Posterior cingulate gyrus (tissue), 11 donors: Measurements from ENCODE around the gene CCDC92B.

Experiments
- DNase-seq, 10 donors: peaks; one replicate each; pipeline versions ENCODE4 v3.0.0 to v3.0.0-alpha.2; 2020 to 2021; ENCODE audit warnings: mixed read lengths in 3 of 10
- intact Hi-C: fragments of 100-400 bp; cut with DNase I; formaldehyde crosslinking; loops from one replicate; pipeline ENCODE4 v1.15.1; 2023

The CCDC92B gene

GRCh38 chr17:2723997-2724783, 25.3 kb downstream of the CCDC92B start:
- no peak for DNase-seq
- intact Hi-C loops = no loop called here

GRCh38 chr17:2723505-2723996, 25.9 kb downstream of the CCDC92B start:
- DNase-seq = no peak
- intact Hi-C loops = no loop called here

- DNase-seq = no peak
- intact Hi-C loops = no loop called here
These were observed 26.8 kb downstream of the CCDC92B start for GRCh38 chr17:2722611-2723010.

GRCh38 chr17:2721603-2722002, 27.8 kb downstream of the CCDC92B start:
- intact Hi-C loops = no loop called here
- no peak for DNase-seq

- intact Hi-C loops = loop anchor here (10.0 kb wide), 1 partner anchor 125 kb away; the partner anchor contains the start of gene PAFAH1B1
- DNase-seq = no peak
These were observed 29.6 kb downstream of the CCDC92B start for GRCh38 chr17:2719861-2720260.

GRCh38 chr17:2718150-2718938, 31.1 kb downstream of the CCDC92B start:
- intact Hi-C loops = loop anchor here (10.0 kb wide), 1 partner anchor 124 kb away; the partner anchor contains the start of gene PAFAH1B1
- DNase-seq = no peak

- intact Hi-C loops = loop anchor here (10.0 kb wide), 1 partner anchor 122 kb away; the partner anchor contains the start of gene PAFAH1B1
- no peak for DNase-seq
These were observed 32.8 kb downstream of the CCDC92B start for GRCh38 chr17:2716649-2717048.

- no peak for DNase-seq
- intact Hi-C loops = loop anchor here (5.0 to 10.0 kb wide), 2 partner anchors 119 to 322 kb away; partner anchors contain the start of gene PAFAH1B1
These were observed 35.6 kb downstream of the CCDC92B start for GRCh38 chr17:2713881-2714280.

GRCh38 chr17:2712300-2713043, 37.0 kb downstream of the CCDC92B start:
- intact Hi-C loops = loop anchor here (5.0 to 10.0 kb wide), 2 partner anchors 118 to 320 kb away; partner anchors contain the start of gene PAFAH1B1
- DNase-seq = peak in 1 of 10 donors; percentile 72

- intact Hi-C loops = loop anchor here (5.0 to 10.0 kb wide), 2 partner anchors 117 to 319 kb away; partner anchors contain the start of gene PAFAH1B1
- peak; percentile 89 to 99 (median 94) for DNase-seq
These were observed 37.7 kb downstream of the CCDC92B start, which contains the start of gene CLUH for GRCh38 chr17:2711608-2712299. Gene CLUH (minus strand): TSS chr17:2711764. CDS start chr17:2711661, 103 bp downstream.

GRCh38 chr17:2710803-2711607, 38.4 kb downstream of the CCDC92B start:
- DNase-seq = peak in 1 of 10 donors; percentile 84
- intact Hi-C loops = loop anchor here (5.0 to 10.0 kb wide), 2 partner anchors 116 to 319 kb away; partner anchors contain the start of gene PAFAH1B1

GRCh38 chr17:2710071-2710802, 39.2 kb downstream of the CCDC92B start:
- peak in 1 of 10 donors; percentile 77 for DNase-seq
- intact Hi-C loops = loop anchor here (5.0 to 10.0 kb wide), 2 partner anchors 115 to 318 kb away; partner anchors contain the start of gene PAFAH1B1

- DNase-seq = peak in 1 of 10 donors; percentile 84
- intact Hi-C loops = no loop called here
These were observed 40.2 kb downstream of the CCDC92B start for GRCh38 chr17:2709183-2709661.

- DNase-seq = peak in 1 of 10 donors; percentile 40
- intact Hi-C loops = no loop called here
These were observed 40.8 kb downstream of the CCDC92B start for GRCh38 chr17:2708585-2709182.

- DNase-seq = peak in 9 of 10 donors; percentile 30 to 92 (median 62)
- intact Hi-C loops = no loop called here
These were observed 41.5 kb downstream of the CCDC92B start for GRCh38 chr17:2707721-2708584.

GRCh38 chr17:2706911-2707510, 42.4 kb downstream of the CCDC92B start:
- intact Hi-C loops = no loop called here
- peak in 3 of 10 donors; percentile 59 to 68 (median 67) for DNase-seq
